Stimulated activated CD8-positive, alpha-beta memory T cell treated with anti-CD3 and anti-CD28 coated beads, Interleukin-15, amount 100 ng/mL, for 4 hours (primary cell): Measurements from ENCODE around the gene SPTB.

Experiments used
- DNase-seq, 2 donors: peaks; one replicate each; pipeline ENCODE4 v3.0.0-alpha.2; 2020; ENCODE audit warnings: low read depth in 2 of 2

SPTB gene

DNA sequence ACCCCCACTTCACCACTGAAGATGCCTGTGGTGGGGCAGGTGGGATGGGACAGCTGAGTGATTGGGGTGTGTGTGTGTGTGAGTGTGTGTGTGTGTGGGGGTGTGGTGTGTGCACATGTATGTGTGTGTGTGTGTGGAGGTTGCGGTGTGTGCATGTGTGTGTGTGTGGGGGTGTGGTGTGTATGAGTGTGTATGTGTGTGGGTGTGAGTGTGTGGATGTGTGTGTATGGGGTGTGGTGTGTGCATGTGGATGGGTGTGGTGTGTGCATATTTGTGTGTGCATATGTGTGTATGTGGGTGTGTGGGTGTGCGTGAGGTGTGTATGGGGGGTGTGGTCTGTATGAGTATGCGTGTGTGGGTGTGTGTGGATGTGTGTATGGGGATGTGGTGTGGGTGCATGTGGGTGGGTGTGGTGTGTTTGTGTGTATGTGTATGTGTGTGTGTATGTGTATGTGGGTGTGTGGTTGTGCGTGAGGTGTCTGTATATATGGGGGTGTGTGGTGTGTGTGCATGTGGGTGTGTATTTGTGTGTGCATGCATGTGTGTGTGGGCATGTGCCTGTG lies 113.9 kb downstream of the SPTB start:
- DNase-seq = no peak

- DNase-seq = peak; percentile 18 to 31
Measured at GRCh38 chr14:64764641-64765520, 114.8 kb downstream of the SPTB start.

DNA sequence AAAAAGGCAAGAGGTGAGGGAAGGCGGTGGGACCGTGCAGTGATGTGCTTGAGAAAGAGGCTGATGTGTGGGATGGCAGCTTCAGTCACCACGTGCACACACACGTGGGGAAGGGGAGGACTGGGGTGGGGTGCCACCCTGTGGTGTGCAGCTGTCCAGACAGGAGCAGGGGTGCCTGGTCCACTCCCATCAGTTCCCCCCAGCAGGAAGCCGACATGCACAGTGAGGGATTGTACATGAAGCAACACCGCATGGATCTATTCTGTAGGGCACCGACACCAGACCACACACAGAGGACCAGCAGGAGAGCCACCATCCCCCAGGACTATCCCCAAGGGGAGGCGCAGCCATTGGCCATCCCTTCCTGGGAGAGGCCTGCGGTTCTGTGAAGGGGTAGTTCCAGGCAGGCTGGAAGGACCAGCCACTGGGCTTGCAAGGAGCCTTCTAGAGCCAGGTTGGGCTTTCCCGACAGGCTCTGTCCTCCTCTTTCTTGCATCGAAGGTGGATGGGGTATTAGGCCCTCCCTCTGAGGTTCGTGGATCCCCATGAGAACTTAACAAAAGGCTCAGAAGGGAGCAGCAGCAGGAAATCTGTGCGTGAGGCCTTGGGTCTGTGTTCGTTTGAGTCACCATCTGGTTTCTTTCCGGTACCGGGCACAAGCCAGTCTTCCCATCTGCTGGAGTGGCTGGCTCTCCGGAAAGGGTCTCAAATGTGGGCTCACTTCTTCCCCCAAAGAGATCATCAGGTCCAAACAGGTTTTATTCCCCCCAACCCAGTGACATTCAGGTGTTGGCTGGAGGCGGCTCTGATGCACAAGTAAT lies 115.7 kb downstream of the SPTB start:
- DNase-seq = no peak

DNA sequence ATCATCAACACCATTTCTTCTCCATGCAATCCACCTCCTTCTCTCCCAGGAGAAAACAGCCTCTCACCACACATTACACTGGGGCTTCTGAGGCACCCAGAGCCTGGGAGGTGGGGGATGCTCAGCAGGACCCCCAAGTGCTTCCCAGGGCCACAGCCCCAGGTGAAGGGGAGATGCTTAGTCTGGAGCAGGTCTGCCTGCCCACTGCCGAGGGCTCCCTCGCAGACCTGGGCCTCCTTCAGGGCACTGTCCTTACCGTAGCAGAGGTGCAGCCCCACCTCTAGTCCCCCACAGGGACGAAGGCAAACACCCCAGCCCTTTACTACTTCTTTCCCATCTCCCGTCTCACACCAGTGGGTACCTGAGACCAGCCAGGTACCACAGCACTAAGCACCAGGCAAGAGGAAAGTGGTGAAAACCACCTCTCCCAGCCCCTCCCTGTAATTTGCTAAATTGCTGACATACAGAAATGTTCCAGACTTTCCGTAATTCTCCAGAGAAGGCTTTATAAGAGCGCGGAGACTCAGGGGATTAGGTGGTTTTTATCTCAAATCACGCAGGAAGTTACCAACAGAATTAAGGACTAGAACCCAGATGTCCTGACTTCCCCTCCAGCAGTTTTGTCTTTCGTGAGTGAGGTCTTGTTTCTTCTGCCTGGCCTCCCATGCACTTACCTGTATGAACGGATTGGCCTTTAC lies 116.5 kb downstream of the SPTB start:
- no peak for DNase-seq

DNA sequence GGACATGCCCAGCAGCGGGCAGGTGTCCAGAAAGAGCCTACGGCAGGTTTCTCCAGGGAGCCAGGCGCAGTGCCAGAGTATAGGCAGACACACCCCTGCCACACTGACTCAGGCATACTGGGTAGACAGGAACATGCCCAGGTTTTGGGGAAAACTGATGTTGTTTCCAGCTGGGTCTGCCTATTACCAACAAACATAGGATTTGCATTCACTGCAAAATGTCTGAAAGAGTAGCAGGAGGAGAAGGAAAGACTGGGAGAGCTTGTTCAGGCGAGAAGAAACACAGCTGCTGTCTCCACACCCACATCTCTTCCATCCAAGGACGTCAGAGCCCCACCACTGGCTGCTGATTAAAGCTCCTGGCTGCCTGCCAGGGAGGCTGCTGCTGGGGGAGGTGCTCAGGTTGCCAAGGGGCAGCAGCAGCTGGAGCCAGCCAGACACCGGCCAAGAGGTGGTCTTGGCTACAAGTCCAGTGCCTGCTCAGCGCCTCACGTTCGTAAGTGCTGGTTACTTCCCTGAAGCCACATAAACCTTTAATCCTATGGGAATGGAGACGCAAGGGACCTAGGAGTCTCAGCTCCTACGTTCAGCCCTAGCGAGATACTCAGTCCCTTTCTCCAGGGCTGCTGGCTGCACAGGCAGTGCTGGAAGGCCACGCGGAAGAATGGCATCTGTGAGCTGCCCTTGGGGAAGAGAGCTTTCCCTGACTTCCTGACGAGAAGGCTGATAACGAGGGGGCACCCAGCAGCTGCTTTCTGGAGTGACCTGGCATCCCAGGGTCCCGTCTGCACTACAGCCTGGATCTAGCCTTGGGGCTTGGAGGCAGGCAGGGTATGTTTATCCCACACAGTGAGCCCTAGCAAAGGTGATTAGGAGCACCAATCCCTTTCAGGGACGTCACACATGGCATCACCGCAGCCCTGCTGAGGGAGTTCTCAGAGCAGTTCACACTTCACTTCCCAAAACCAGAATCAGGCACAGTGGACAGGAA lies 117.4 kb downstream of the SPTB start:
- DNase-seq = no peak

- no peak for DNase-seq
Measured at GRCh38 chr14:64761441-64762043, 118.2 kb downstream of the SPTB start.

- DNase-seq = no peak
Measured at GRCh38 chr14:64760916-64761315, 118.8 kb downstream of the SPTB start.

DNA sequence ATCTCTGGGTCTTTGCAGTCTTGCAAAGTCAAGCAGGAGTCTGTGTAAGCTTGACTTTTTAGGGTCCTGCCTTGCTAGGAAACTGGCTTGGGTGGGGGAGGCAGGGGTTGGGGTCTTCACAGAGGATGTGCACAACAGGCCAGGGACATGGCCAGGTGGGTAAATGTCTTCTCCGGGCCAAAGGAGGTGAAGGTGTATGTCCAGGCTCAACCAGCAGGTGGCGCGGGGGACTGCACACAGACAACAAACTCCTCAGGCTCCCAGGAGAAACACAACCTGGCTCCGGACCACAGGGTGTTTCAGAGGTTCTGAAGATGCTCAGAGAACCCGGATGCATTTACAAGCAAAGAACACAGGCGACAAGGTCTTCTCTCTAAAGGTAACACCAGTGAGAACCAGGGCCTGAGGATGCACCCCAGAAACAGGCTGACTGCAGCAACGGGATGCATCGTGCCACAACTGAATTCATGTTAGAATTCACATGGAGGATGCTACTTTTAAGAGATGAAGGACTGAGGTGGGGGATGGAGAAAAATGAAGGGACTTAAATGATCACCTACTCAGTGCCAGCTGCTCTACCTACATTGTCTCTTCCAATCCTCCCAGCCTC lies 119.5 kb downstream of the SPTB start:
- DNase-seq = no peak

GRCh38 chr14:64759555-64759938 lies 120.2 kb downstream of the SPTB start:
- no peak for DNase-seq

GRCh38 chr14:64758691-64759554 lies 120.8 kb downstream of the SPTB start:
- no peak for DNase-seq

GRCh38 chr14:64758025-64758521 lies 121.6 kb downstream of the SPTB start:
- DNase-seq = no peak

DNA sequence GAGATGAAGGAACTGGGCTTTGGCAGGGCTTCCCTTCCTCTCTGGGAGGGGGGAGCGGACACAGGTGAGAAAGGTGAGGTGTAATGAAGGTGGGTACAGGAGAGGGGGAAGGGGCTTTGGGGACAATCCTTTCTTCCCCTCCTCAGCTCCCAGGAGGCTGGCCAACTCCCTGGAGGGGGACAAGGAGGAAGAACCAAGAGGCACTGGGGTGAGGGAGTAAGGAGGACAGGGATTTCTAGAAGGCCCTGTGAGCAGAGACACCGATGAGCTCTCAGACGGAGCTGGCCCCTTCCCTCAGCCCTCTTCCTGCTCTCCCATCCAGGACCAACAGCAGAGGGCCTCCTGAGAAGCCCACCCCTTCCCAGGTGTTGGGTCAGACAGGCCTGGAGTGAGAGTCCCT lies 122.1 kb downstream of the SPTB start:
- DNase-seq = no peak

- DNase-seq = no peak
Measured at GRCh38 chr14:64756712-64757111, 123.0 kb downstream of the SPTB start.

DNA sequence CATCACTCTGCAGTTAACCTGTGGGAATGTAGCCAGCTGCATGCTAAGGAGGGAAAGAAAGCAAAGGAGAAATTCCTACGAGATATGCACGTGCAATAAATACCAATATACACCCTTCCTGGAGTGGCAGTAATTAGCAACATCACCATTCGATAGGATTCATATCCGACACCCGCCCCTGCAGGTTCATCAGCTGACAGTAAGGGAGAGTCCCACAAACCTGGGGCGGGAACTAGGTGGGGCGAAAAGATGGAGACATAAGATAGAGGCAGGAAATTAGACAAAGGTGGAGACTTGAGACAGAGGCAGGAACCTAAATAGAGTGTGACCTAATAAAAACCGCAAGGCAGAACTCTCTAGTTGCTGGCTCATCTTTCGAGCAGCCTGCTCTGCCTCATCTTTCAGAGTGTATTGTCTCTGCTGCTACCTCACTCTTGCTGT lies 123.9 kb downstream of the SPTB start:
- DNase-seq = peak; percentile 20 to 45

DNA sequence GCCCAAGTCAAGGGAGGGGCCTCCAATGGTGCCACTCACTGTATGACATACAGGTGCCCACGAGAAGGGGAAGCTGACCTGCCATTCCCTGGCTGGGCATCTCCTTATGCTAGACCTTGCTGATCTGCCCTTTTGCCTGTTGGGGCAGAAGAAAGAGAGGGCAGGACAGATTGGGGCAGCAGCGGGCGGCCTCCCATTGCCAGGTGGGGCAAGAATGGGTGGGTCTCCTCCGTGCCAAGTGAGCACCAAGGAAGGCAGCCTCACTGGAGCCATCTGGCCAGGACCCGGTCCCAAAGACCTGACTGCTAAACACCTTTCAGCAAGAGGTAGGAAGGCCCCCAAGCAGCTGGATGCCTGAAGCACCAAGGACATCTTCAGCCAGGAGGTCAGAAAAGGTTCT lies 125.0 kb downstream of the SPTB start:
- DNase-seq = no peak

GRCh38 chr14:64753999-64754398 lies 125.7 kb downstream of the SPTB start:
- DNase-seq = no peak

GRCh38 chr14:64753374-64753773 lies 126.3 kb downstream of the SPTB start:
- no peak for DNase-seq

GRCh38 chr14:64752909-64753308 lies 126.8 kb downstream of the SPTB start:
- DNase-seq = no peak
